ENCODE data around the gene SDHB.

Gene SDHB

DNA sequence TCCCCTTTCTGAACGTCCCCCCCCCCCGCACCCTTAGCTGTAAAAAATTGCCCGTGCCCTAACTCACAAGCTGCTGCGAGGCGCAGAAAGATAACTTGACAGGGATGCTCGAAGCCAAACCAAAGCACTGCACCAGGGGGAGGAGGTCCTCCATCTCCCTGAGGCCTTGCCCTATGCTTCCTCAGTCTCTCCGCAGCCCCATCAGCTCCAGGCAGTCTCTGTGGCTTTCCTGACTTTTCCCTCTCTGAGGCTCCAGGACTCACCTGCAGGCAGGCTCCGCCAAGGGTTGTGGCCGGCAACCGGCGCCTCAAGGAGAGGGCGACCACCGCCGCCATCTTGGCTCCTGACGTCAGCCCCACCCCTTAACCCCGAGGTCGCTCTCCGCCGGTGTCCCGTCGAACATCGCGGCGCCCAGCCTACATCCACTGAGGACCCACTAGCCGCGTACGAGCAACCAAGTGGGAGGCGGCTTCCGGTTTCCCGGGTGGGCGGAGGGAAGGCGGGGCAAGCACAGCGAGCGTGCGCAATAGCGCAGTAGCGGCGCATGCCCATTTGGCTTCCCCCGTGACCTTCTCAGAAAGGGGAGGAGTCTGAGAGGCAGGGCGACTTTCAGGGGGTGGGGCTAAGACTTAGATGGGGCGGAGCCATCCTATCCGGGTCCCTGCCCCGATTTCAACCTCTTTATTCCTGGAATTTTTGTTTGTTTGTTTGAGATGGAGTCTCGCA, at the start of gene SDHB:
TSS of gene SDHB (minus strand) at position 348 of the 726 bp plus-strand sequence. CDS start at position 335, 13 bp downstream.
- H3K4me3 ChIP-seq (ENCODE audit: low read depth, low read length): peak within 1 kb of the TSS; percentile 86
- TF ChIP-seq, protein P1, sequence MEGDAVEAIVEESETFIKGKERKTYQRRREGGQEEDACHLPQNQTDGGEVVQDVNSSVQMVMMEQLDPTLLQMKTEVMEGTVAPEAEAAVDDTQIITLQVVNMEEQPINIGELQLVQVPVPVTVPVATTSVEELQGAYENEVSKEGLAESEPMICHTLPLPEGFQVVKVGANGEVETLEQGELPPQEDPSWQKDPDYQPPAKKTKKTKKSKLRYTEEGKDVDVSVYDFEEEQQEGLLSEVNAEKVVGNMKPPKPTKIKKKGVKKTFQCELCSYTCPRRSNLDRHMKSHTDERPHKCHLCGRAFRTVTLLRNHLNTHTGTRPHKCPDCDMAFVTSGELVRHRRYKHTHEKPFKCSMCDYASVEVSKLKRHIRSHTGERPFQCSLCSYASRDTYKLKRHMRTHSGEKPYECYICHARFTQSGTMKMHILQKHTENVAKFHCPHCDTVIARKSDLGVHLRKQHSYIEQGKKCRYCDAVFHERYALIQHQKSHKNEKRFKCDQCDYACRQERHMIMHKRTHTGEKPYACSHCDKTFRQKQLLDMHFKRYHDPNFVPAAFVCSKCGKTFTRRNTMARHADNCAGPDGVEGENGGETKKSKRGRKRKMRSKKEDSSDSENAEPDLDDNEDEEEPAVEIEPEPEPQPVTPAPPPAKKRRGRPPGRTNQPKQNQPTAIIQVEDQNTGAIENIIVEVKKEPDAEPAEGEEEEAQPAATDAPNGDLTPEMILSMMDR (IDR thresholded peaks at IDR 0.05; ENCODE audit: control insufficient read depth, extremely low read depth, insufficient read depth): no peak
- peak; percentile 80 for DNase-seq (ENCODE audit: low read depth)

DNA sequence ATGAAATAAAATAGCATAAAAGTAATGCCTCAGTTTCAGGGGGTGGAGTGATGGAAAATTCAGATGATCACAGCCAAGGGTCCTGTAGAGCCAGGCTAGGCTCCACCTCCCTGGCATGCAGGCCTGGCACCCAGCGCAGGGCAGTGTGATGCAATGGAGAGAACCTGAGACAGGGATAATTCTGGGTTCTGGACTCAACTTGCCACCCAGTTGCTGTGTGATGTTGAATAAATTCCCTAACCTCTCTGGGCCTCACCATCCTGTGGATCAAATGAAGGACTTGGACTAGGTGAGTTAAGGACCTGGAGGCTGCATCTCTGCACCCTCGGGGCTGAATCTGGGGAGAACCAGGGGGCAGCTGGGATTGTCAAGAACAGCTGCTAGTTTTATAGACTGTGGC, 48.4 kb upstream of the SDHB start:
- TF ChIP-seq, protein P1 (IDR thresholded peaks at IDR 0.05; ENCODE audit: control insufficient read depth, extremely low read depth, insufficient read depth): no peak
- H3K4me3 ChIP-seq (ENCODE audit: low read depth, low read length): no peak overlapping the region
- DNase-seq (ENCODE audit: low read depth): no peak

DNA sequence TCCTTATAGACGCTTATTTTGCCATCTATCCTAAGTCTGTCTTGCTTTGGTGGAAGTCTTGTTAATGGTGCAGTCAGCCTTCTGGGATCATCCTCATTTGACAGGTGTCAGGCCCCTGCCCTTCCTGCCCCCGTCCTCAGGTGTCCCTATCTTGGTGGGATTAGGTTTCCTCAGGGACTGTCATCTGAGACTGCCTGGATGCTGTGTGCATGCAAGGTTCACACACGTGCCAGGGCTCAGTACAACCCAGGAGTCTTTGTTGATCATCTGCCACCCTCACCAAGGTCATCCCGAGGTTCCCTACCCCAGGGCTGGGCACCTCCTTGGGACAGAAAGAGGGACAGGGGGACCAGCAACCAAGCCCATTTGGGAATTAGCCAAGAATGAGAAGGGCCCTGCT, 47.4 kb upstream of the SDHB start:
- TF ChIP-seq, protein P1 (IDR thresholded peaks at IDR 0.05; ENCODE audit: control insufficient read depth, extremely low read depth, insufficient read depth): no peak
- no peak overlapping the region for H3K4me3 ChIP-seq (ENCODE audit: low read depth, low read length)
- DNase-seq (ENCODE audit: low read depth): no peak

DNA sequence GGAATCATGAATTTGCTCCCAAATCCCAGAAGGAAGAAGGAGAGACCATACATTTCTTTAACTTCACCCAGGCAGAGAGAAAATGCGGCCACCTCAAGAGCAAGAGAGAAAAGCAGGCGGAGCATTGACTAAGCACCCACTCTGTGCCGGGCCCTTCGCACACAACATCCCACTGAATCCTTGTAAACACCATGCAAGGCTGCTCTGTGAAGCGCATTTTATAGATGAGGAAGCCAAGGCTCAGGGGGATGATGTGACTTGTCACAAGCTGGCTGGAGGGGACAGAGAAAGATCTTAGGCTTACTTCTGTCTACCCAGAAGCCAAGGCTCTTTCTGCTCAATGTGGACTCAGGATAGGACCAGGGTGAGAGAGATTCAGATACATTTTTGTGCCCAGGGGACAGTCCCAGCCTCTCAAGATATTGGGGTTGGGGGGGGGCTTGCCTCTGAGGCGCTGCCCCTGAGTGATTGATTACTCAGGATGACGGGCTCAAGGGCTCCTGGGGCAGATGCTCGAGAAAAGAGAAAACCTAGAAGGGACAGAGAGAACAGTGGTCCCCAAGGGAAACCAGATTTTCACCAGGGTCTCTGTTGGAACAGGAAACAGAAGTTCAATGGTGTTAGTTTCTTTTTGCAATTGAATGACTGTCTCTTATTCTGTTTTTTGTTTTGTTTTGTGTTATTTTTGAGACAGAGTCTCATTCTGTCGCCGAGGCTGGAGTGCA, 45.9 kb upstream of the SDHB start:
- no peak for DNase-seq (ENCODE audit: low read depth)
- TF ChIP-seq, protein P1 (IDR thresholded peaks at IDR 0.05; ENCODE audit: control insufficient read depth, extremely low read depth, insufficient read depth): no peak
- H3K4me3 ChIP-seq (ENCODE audit: low read depth, low read length): no peak overlapping the region

DNA sequence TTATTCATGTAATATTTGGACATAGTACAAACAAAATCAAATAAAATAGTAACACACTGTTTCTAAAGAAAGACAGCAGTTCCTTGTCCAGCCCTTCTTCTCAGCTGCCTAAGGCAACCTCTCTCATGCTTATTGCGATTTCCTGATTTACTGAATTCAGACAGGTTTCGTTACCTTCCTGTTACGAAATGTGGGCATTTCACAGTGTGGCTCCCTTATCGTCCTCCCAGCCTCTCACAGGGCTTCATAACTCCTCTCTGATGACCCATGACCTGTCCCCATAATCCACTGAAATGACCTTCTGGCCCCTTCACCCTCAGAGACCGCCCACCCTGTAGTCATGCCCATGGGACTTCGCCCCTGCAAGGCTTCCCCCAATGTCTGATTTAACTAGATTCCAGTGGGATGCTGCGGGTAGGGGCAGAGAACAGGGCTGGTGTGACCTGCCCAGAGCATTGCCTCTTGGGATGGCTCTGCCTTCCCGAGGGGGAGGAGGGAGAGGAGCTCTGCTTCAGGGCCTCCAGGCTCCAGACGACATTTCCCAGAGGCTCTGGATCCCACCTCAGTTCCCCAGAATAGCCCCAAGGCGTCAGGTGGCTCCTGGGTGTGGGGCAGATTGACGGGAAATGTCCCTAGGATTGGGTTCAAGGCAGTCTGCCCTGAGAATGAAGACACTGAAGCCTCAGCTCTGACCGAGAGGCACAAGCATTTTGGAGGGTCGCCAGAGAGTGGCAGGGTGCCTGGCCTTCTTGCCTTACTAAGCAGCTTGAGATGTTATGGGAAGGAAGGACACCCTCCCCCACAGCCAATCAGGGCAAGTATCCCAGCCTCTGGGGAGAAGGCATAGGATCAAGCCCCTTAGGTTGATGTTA, 44.9 kb upstream of the SDHB start:
- no peak for DNase-seq (ENCODE audit: low read depth)
- H3K4me3 ChIP-seq (ENCODE audit: low read depth, low read length): no peak overlapping the region

DNA sequence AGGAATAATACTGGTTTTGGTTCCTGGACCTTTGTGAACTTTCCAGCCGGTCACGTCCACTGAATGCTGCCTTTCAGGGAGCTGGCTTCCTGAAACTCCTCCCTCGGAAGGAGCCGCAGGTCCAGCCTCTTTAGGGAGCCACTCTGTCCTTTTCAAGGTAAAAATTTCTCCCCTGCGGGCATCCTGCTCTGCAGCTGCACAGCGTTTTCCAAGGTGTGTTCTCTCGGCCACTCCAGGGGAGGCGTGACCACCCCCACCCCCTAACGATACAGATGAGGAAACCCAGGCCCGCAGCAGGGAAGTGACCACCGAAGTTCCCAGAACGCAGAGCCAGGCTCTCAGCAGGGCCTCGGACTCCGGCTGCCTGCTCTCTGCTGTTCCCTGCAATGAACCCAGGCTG, 44.0 kb upstream of the SDHB start:
- DNase-seq (ENCODE audit: low read depth): no peak
- no peak overlapping the region for H3K4me3 ChIP-seq (ENCODE audit: low read depth, low read length)
- TF ChIP-seq, protein P1 (IDR thresholded peaks at IDR 0.05; ENCODE audit: control insufficient read depth, extremely low read depth, insufficient read depth): no peak

More for the DNA sequence above, 44.9 kb upstream of the SDHB start:
- TF ChIP-seq, protein P1 (IDR thresholded peaks at IDR 0.05; ENCODE audit: control insufficient read depth, extremely low read depth, insufficient read depth): no peak
